ENCODE measurements around the gene SOD1. TPM values are rescaled to one million over a fixed set of nuclear protein-coding genes. Genes with fewer than 3 reads are reported as not detected.
"Not testable (repeated sequence)": the region's sequence is repeated elsewhere in the genome, so short reads cannot be mapped to it uniquely, and the experiment has no call there.

SOD1 gene
- polyA plus RNA-seq (ENCODE audit: insufficient read length in 3 of 3), result 100 to 1,000 TPM; 243 to 277 (median 248) TPM
- long read RNA-seq, donor 1, transcript SOD1-201 (5 exons, 966 nt), result major isoform, 285 of 345 reads
- long read RNA-seq, donor 1, partial matches to known transcripts, result 39 of 345 reads
- long read RNA-seq, donor 1, other reads (novel, unspliced or antisense), result 20 of 345 reads
- long read RNA-seq, donor 2, transcript SOD1-201 (5 exons, 966 nt), result major isoform, 318 of 390 reads
- long read RNA-seq, donor 2, partial matches to known transcripts, result 47 of 390 reads
- long read RNA-seq, donor 2, other reads (novel, unspliced or antisense), result 24 of 390 reads
- long read RNA-seq, donor 3, transcript SOD1-201 (5 exons, 966 nt), result major isoform, 302 of 360 reads
- long read RNA-seq, donor 3, partial matches to known transcripts, result 42 of 360 reads
- long read RNA-seq, donor 3, other reads (novel, unspliced or antisense), result 16 of 360 reads
- long read RNA-seq, donor 4, transcript SOD1-201 (5 exons, 966 nt), result major isoform, 326 of 413 reads
- long read RNA-seq, donor 4, partial matches to known transcripts, result 55 of 413 reads
- long read RNA-seq, donor 4, other reads (novel, unspliced or antisense), result 32 of 413 reads
- long read RNA-seq, donor 5, transcript SOD1-201 (5 exons, 966 nt), result major isoform, 153 of 192 reads
- long read RNA-seq, donor 5, partial matches to known transcripts, result 21 of 192 reads
- long read RNA-seq, donor 5, other reads (novel, unspliced or antisense), result 17 of 192 reads
- long read RNA-seq, donor 6, transcript SOD1-201 (5 exons, 966 nt), result major isoform, 205 of 293 reads
- long read RNA-seq, donor 6, partial matches to known transcripts, result 75 of 293 reads
- long read RNA-seq, donor 6, other reads (novel, unspliced or antisense), result 13 of 293 reads
- long read RNA-seq, donor 7, transcript SOD1-201 (5 exons, 966 nt), result major isoform, 274 of 364 reads
- long read RNA-seq, donor 7, partial matches to known transcripts, result 66 of 364 reads
- long read RNA-seq, donor 7, other reads (novel, unspliced or antisense), result 23 of 364 reads
- long read RNA-seq, donor 8, transcript SOD1-201 (5 exons, 966 nt), result major isoform, 110 of 123 reads
- long read RNA-seq, donor 8, partial matches to known transcripts, result 13 of 123 reads
- long read RNA-seq, donor 8, other reads (novel, unspliced or antisense), result 0 of 123 reads
- long read RNA-seq, donor 9, transcript SOD1-201 (5 exons, 966 nt), result major isoform, 336 of 408 reads
- long read RNA-seq, donor 9, partial matches to known transcripts, result 50 of 408 reads
- long read RNA-seq, donor 9, other reads (novel, unspliced or antisense), result 22 of 408 reads
- long read RNA-seq, donor 10, transcript SOD1-201 (5 exons, 966 nt), result major isoform, 207 of 254 reads
- long read RNA-seq, donor 10, partial matches to known transcripts, result 32 of 254 reads
- long read RNA-seq, donor 10, other reads (novel, unspliced or antisense), result 15 of 254 reads
- long read RNA-seq, donor 11, transcript SOD1-201 (5 exons, 966 nt), result major isoform, 151 of 205 reads
- long read RNA-seq, donor 11, partial matches to known transcripts, result 43 of 205 reads
- long read RNA-seq, donor 11, other reads (novel, unspliced or antisense), result 10 of 205 reads
- long read RNA-seq, donor 12, transcript SOD1-201 (5 exons, 966 nt), result major isoform, 351 of 446 reads
- long read RNA-seq, donor 12, partial matches to known transcripts, result 60 of 446 reads
- long read RNA-seq, donor 12, other reads (novel, unspliced or antisense), result 34 of 446 reads
- long read RNA-seq, donor 13, transcript SOD1-201 (5 exons, 966 nt), result major isoform, 187 of 241 reads
- long read RNA-seq, donor 13, partial matches to known transcripts, result 47 of 241 reads
- long read RNA-seq, donor 13, other reads (novel, unspliced or antisense), result 7 of 241 reads
- long read RNA-seq, donor 14, transcript SOD1-201 (5 exons, 966 nt), result major isoform, 359 of 514 reads
- long read RNA-seq, donor 14, partial matches to known transcripts, result 118 of 514 reads
- long read RNA-seq, donor 14, other reads (novel, unspliced or antisense), result 36 of 514 reads
- long read RNA-seq, donor 15, transcript SOD1-201 (5 exons, 966 nt), result major isoform, 333 of 425 reads
- long read RNA-seq, donor 15, partial matches to known transcripts, result 60 of 425 reads
- long read RNA-seq, donor 15, other reads (novel, unspliced or antisense), result 31 of 425 reads
- long read RNA-seq, donor 16, transcript SOD1-201 (5 exons, 966 nt), result major isoform, 326 of 384 reads
- long read RNA-seq, donor 16, partial matches to known transcripts, result 21 of 384 reads
- long read RNA-seq, donor 16, other reads (novel, unspliced or antisense), result 36 of 384 reads

DNA sequence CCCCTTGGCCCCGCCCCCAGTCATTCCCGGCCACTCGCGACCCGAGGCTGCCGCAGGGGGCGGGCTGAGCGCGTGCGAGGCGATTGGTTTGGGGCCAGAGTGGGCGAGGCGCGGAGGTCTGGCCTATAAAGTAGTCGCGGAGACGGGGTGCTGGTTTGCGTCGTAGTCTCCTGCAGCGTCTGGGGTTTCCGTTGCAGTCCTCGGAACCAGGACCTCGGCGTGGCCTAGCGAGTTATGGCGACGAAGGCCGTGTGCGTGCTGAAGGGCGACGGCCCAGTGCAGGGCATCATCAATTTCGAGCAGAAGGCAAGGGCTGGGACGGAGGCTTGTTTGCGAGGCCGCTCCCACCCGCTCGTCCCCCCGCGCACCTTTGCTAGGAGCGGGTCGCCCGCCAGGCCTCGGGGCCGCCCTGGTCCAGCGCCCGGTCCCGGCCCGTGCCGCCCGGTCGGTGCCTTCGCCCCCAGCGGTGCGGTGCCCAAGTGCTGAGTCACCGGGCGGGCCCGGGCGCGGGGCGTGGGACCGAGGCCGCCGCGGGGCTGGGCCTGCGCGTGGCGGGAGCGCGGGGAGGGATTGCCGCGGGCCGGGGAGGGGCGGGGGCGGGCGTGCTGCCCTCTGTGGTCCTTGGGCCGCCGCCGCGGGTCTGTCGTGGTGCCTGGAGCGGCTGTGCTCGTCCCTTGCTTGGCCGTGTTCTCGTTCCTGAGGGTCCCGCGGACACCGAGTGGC, at the start of gene SOD1:
Gene SOD1 (plus strand): TSS at position 158 of the 723 bp plus-strand sequence. CDS start 77 bp downstream, at position 235.
- peak; percentile 95 for DNase-seq

GRCh38 chr21:31611445-31611844, 48.0 kb upstream of the SOD1 start:
- DNase-seq, result no peak

DNA sequence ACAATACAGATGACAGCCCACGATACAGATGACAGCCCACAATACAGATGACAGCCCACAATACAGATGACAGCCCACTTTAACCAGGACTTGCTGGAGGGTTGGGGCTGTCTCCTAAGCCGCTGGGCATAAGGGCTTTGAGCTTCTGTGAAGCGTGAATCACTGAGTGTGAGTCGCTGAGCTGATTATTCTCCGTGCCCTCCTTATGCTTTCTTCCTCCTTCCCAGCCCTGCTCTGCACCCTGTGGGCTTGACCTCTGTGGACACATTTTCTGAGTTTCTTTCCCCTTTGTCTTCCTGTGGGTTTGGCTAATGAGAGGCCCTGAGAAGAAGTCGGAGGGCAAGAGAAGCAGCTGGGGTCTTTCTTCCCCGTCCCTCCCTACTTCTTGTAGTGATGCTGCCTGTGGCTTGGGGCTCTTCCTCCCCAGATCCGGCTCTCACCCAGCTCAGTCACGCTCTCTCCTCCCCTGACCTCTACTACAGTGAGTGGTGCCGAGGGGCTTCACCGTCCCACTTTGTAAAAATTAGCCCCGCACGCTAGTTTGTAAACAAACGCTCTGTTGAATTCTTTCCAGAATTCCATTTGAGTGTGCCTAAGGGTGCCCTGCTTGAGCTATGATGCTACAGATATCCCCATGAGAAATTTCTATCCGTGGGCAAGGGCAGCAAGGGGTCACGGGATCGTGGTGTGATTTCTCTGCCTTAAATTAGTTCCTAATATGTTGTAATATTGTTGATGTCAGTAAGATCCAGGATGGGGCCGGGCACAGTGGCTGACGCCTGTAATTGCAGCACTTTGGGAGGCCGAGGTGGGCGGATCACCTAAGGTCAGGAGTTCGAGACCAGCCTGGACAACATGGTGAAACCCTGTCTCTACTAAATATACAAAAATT, 46.4 kb upstream of the SOD1 start:
- DNase-seq, result no peak

DNA sequence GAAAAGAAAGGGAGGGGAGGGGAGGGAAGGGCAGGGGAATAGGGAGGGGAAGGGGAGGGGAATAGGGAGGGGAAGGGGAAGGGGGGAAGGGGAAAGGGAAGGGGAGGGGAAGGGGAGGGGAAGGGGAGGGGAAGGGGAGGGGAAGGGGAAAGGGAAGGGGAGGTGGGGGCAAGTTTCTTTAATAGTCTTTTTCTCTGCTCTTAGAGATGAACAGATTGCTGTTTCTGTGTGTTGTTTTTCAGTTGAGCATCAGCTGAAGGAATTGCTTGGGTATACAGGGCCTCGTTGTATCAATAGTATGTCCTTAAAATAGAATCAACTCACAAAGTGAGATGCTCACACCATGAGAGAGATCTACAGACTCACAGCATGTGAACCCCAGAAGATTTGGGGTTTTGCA, 44.8 kb upstream of the SOD1 start:
- no peak for DNase-seq

DNA sequence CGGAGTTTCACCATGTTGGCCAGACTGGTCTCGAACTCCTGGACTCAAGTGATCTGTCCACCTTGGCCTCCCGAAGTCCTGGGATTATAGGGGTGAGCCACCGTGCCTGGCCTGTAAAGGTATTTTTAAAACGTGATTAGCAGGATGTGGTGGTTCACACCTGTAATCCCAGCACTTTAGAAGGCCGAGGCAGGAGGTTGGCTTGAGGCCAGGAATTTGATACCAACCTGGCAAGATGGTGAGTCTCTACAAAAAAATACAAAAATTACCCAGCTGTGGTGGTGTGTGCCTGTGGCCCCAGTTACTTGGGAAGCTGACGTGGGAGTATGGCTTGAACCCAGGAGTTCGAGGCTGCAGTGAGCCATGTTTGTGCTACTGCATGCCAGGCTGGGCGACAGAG, 43.3 kb upstream of the SOD1 start:
- DNase-seq, result no peak

- no peak for DNase-seq
Measured at GRCh38 chr21:31618696-31619430, 40.6 kb upstream of the SOD1 start.

DNA sequence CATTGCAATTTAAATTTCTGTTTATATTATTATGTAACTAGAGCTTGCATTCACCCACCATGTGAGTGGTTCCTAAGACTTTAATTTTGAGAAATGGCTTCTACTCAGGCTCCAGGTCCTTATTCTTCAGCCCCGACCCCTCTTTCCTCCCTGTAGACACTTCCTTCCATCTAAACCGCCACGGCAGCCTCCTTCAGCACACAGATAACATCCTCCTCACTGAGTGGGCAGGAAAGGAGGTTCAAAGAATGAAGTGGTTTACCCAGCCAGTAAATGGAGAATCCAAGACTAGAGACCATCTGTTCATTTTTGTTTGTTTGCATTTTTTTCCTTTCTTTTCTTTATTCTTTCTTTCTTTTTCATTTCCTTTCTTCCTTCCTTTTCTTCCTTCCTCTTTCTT, 37.1 kb upstream of the SOD1 start:
- DNase-seq, result no peak

- no peak for DNase-seq
Measured at GRCh38 chr21:31623664-31624063, 35.8 kb upstream of the SOD1 start.

DNA sequence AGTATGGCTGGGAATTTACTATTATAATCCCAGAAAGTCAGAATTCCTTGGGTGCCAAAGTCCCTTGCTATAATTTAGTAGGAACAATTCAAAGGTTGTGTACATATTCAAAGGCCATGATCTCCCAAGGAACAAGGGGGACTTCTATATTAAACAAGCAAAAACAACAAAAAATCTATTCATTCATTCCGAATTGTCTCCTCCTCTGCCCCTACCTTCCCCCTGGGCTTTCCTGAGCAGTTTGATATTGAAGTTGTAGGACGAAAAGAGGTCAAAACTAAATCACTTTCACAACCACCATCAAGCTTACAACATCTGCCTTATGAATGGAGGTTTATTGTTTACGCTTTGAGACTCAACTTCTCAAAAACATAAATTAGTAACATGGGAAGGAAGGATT, 35.3 kb upstream of the SOD1 start:
- no peak for DNase-seq

GRCh38 chr21:31624961-31625491, 34.5 kb upstream of the SOD1 start:
- DNase-seq, result no peak

GRCh38 chr21:31629972-31630711, 29.4 kb upstream of the SOD1 start:
- no peak for DNase-seq

DNA sequence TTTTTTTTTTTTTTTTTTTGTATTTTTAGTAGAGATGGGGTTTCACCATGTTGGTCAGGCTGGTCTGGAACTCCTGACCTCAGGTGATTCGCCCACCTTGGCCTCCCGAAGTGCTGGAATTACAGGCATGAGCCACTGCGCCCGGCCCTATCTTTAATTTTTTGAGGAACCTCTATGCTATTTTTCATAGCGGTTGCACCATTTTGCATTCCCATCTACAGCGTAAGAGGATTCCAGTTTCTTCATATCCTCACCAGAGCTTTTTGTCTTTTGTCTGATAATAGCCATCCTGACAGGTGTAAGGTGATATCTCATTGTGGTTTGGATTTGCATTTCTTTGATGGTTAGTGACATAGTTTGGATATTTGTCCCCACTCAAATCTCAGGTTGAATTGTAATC, 27.6 kb upstream of the SOD1 start:
- DNase-seq, result not testable (repeated sequence)

DNA sequence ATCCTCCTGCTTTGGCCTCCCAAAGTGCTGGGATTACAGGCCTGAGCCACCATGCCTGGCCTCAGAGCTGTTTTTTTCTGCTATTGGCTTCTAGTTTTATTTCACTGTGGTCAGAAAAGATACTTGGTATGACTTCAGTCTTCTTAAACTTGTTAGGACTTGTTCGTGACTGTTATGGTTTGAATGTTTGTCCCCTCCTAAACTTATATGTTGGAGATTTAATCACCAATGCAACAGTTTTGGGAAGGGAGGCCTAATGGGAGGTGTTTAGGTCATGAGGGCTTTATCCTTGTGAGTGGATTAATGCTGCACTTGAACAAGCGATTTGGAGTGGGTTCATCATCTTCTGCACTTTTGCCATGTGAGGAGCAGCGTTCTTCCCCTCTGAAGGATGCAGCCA, 24.5 kb upstream of the SOD1 start:
- DNase-seq, result no peak

GRCh38 chr21:31636874-31637273, 22.6 kb upstream of the SOD1 start:
- DNase-seq, result no peak

GRCh38 chr21:31641416-31641922, 18.0 kb upstream of the SOD1 start:
- DNase-seq, result no peak

GRCh38 chr21:31644643-31645042, 14.8 kb upstream of the SOD1 start:
- no peak for DNase-seq
